ENCODE measurements around the gene FAM83D.

FAM83D gene, protein sequence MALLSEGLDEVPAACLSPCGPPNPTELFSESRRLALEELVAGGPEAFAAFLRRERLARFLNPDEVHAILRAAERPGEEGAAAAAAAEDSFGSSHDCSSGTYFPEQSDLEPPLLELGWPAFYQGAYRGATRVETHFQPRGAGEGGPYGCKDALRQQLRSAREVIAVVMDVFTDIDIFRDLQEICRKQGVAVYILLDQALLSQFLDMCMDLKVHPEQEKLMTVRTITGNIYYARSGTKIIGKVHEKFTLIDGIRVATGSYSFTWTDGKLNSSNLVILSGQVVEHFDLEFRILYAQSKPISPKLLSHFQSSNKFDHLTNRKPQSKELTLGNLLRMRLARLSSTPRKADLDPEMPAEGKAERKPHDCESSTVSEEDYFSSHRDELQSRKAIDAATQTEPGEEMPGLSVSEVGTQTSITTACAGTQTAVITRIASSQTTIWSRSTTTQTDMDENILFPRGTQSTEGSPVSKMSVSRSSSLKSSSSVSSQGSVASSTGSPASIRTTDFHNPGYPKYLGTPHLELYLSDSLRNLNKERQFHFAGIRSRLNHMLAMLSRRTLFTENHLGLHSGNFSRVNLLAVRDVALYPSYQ

DNA sequence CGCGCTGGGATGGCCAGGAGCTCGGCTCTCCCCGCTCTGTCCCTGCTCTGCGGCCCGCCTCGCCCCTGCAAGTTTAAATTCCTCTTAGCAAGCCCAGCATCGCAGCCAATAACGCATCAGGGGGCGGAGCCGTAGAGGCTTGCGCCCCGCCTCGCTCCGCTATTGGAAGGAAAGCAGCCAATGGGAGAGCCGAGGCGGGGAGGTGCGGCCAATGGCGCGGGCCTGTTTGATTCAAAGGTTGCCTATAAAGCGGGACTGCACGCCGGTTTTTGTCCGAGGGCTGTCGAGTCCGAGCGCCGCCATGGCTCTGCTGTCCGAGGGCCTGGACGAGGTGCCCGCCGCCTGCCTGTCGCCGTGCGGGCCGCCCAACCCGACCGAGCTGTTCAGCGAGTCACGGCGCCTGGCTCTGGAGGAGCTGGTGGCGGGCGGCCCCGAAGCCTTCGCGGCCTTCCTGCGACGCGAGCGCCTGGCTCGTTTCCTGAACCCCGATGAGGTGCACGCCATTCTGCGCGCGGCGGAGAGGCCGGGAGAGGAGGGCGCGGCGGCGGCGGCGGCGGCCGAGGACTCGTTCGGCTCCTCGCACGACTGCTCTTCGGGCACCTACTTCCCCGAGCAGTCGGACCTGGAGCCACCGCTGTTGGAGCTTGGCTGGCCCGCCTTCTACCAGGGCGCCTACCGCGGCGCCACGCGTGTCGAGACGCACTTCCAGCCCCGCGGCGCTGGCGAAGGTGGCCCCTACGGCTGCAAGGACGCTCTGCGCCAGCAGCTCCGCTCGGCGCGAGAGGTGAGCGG lies at the start of gene FAM83D:
TSS of gene FAM83D (plus strand) at position 276 of the 792 bp plus-strand sequence. CDS start at position 302, 26 bp downstream.
- peak; percentile 96 for DNase-seq
- no peaks in the 10 kb centered on the region for H3K27me3 ChIP-seq (ENCODE audit: insufficient read depth, low read depth, severe bottlenecking)
- peaks cover 34% of the 10 kb centered on the region for H3K36me3 ChIP-seq
- TF ChIP-seq, protein P1, sequence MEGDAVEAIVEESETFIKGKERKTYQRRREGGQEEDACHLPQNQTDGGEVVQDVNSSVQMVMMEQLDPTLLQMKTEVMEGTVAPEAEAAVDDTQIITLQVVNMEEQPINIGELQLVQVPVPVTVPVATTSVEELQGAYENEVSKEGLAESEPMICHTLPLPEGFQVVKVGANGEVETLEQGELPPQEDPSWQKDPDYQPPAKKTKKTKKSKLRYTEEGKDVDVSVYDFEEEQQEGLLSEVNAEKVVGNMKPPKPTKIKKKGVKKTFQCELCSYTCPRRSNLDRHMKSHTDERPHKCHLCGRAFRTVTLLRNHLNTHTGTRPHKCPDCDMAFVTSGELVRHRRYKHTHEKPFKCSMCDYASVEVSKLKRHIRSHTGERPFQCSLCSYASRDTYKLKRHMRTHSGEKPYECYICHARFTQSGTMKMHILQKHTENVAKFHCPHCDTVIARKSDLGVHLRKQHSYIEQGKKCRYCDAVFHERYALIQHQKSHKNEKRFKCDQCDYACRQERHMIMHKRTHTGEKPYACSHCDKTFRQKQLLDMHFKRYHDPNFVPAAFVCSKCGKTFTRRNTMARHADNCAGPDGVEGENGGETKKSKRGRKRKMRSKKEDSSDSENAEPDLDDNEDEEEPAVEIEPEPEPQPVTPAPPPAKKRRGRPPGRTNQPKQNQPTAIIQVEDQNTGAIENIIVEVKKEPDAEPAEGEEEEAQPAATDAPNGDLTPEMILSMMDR (IDR thresholded peaks at IDR 0.05; ENCODE audit: low read depth, low read length), result no peak
- peak within 1 kb of the TSS; percentile 99 for H3K4me3 ChIP-seq (ENCODE audit: low read depth, low read length)
- H3K27ac ChIP-seq, result peak within 1 kb of the TSS; percentile 92
- peaks cover 6% of the 10 kb centered on the region for H3K9me3 ChIP-seq (ENCODE audit: severe bottlenecking)

DNA sequence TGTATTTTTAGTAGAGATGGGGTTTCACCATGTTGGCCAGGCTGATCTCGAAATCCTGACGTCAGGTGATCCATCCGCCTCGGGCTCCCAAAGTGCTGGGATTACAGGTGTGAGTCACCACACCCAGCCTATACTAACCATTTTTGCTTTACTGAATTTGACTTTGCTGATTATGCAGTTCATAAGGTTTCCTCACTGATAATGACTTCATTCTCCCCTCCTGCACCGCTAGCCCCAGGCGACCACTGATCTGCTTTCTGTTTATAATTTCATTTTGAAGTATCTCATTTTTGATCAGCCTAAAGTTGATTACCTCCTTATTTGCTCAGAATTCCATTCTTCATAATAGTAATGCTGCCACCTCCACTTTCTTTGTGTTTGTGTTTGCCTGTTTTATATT lies 48.7 kb upstream of the FAM83D start:
- Histone ChIP-seq H3K27me3 (ENCODE audit: insufficient read depth, low read depth, severe bottlenecking) (no peaks in the 10 kb centered on the region), H3K9me3 (ENCODE audit: severe bottlenecking) (no peaks in the 10 kb centered on the region), H3K36me3 (no peaks in the 10 kb centered on the region), H3K4me3 (ENCODE audit: low read depth, low read length) (no peak overlapping the region), H3K27ac (no peak overlapping the region)
- DNase-seq, result no peak
- TF ChIP-seq, protein P1 (IDR thresholded peaks at IDR 0.05; ENCODE audit: low read depth, low read length), result no peak

DNA sequence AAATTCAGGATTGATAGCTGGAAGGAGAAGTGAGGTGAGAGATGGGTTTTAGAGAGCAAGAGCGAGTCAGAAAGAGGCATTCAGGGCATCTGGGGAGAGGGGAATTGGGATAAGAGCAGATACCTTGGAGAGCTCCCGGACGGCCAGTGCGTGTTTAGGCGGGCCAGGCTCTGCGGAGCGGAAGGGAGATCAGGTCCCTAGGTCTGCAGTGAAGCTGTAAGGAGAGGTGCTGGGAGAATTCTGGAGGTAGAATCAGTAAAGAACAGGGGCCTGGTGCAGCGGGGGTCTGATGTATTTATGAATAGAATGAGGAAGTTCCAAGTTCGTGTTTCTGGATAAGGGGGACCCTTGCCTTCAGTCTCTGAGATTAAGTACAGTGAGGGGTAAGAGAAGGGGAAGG lies 47.4 kb upstream of the FAM83D start:
- Histone ChIP-seq H3K36me3 (no peaks in the 10 kb centered on the region), H3K27me3 (ENCODE audit: insufficient read depth, low read depth, severe bottlenecking) (no peaks in the 10 kb centered on the region), H3K27ac (no peak overlapping the region), H3K9me3 (ENCODE audit: severe bottlenecking) (no peaks in the 10 kb centered on the region), H3K4me3 (ENCODE audit: low read depth, low read length) (no peak overlapping the region)
- no peak for DNase-seq
- TF ChIP-seq, protein P1 (IDR thresholded peaks at IDR 0.05; ENCODE audit: low read depth, low read length), result no peak

DNA sequence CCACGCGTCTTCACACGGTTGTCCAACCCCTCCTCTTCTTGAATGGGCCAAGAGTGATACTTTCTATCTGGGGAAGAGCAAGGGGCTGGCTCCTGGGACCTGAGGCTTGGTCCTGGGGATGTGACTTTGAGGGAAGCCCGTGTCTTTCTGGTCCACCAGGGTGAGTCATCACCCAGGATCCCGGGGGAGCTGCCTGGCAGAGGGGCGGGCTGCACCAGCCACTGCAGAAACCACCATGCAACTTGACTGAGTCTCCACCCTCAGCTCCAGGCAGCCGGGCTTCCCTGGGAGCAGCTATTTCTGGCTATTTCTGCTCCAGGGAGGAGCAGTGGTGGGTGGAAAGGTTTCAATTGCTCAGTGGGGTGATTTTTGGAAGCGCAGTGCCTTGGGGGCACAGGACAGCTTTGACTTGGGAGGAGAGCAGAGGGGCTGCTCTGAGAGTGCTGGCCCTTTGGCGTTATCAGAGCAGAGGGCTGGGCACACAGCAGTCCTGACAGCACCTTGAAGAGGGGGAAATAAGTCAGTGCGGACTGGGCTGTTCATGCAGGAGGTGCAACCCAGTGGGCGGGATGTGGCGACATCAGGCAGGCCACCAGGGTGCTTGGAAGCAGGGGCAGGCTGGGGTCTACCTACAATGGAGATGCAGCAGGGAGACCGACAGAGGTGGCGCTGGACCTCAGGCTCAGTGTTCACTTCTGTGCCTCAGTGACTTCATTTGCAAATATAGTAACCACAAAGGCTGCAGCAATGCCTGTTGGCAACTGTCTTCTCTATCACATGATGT lies 45.1 kb upstream of the FAM83D start:
- no peak overlapping the region for H3K27ac ChIP-seq
- H3K4me3 ChIP-seq (ENCODE audit: low read depth, low read length), result no peak overlapping the region
- no peaks in the 10 kb centered on the region for H3K27me3 ChIP-seq (ENCODE audit: insufficient read depth, low read depth, severe bottlenecking)
- no peaks in the 10 kb centered on the region for H3K9me3 ChIP-seq (ENCODE audit: severe bottlenecking)
- no peaks in the 10 kb centered on the region for H3K36me3 ChIP-seq
- TF ChIP-seq, protein P1 (IDR thresholded peaks at IDR 0.05; ENCODE audit: low read depth, low read length), result no peak
- no peak for DNase-seq

DNA sequence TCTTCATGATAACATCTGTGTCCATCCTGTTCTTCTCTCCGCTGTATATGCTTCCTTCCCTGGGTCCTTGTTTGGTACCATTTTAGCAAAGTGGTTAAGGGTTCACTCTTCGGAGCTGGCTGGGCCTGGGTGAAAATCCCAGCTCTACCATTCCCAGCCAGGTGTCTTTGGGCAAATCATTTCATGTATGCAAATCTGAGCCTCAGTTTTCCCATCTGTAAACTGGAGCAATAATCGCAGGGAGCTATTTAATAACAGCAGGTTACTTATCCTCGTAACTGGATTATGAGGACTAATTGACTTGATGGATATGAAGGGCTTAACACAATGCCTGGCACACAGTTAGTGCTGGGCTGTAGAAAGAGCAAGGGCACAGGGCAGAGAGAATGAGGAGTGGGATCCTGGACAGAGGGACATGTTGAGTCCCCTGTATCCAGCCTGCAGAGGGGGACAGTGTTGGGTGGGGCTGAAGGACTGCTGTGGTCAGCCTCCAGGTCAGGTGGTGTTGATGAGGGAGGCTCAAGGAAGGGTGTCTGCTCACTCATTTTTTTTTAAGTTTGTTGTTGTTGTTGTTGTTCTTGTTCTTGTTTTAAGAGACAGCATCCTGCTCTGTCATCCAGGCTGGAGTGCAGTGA lies 44.3 kb upstream of the FAM83D start:
- Histone ChIP-seq H3K36me3 (no peaks in the 10 kb centered on the region), H3K4me3 (ENCODE audit: low read depth, low read length) (no peak overlapping the region), H3K9me3 (ENCODE audit: severe bottlenecking) (no peaks in the 10 kb centered on the region), H3K27ac (no peak overlapping the region), H3K27me3 (ENCODE audit: insufficient read depth, low read depth, severe bottlenecking) (no peaks in the 10 kb centered on the region)
- no peak for DNase-seq
- TF ChIP-seq, protein P1 (IDR thresholded peaks at IDR 0.05; ENCODE audit: low read depth, low read length), result no peak

Measured in WERI-Rb-1 (cell line).